NCI-H345 treated with DMSO at 0.1 percent for 48 hours (cell line): ENCODE results near the gene ARHGAP30.
"Not testable (repeated sequence)": the region's sequence is repeated elsewhere in the genome, so short reads cannot be mapped to it uniquely, and the experiment has no call there.

Experiments
- DNase-seq: peaks from one replicate; lab custom pipeline; 2025; ENCODE audit not compliant: unreplicated experiment; lab: John Stamatoyannopoulos, UW

Gene ARHGAP30

DNA sequence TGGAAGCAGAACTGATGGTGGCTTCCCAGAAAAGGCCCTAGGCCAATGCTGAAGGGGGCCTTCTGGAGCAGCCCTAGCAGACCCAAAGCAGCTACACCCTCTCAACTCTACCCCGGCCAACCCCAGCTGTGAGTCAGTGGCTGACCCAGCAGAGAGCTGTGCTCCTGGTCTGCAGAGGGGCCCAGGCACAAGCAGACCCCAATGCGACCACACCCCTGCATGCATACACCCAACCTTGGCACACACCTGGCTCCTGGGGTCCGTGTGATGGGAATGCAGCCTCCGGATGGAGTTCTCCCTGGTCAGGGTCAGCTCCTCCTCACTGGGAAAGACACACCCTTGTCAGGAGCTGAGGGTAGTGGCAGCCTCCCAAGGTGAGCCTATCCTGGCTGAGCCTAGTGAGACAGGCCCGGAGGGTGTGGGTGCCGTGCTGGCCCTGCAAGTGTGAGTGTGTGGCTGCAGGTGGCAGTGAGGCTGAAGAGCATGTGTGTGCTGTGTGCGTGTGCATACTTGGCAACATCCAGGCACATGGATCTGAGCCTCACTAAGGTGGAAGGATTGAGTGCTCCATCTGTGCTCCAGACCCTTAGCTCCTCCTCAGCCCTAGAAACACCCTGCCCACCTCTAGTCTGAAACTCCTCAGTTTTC is 3.9 kb upstream of the ARHGAP30 start:
- no peak for DNase-seq

- no peak for DNase-seq
Observed at GRCh38 chr1:161072751-161073449, 3.2 kb upstream of the ARHGAP30 start.

DNA sequence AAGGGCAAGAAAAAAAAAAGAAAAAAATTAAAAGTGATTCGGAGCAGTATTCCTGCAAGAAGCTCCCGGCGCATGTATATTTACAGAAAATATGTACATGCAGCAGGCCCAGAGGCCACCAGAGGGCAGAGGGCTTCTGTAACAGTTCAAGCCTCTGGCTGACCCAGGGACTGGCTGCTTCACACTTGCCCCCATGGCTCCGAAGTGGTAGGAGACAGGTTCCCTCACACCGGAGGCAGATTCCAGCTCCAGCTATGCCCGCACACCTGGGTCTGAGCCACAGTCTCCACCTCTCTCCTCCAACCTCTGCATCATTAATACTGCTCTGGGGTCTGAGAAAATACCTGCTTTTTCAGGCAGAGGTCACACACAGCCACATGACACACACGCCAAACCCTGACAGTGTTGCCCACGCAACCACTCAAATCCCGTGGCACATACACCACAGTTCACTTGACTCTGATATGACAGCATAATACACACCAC is 2.2 kb upstream of the ARHGAP30 start:
- DNase-seq = no peak

DNA sequence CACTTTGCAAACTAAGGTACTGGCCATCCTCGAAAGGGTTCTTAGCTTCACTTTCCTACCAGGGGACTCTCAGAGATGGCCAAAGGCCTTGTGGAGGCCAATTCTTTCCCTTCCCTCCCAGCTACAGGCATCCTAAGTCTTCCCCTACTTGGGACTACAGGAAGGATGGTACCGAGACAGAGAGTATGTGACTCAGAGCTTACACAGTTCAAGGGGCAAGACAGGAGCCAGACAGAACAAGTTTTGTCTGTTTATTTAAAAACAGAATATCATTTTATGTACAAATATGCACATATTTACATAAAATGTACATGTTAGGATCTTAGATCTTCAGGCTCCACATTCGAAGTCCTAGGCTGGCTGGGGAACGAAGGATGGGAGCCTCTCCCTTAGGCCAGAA is 1.1 kb upstream of the ARHGAP30 start:
- DNase-seq = no peak

DNA sequence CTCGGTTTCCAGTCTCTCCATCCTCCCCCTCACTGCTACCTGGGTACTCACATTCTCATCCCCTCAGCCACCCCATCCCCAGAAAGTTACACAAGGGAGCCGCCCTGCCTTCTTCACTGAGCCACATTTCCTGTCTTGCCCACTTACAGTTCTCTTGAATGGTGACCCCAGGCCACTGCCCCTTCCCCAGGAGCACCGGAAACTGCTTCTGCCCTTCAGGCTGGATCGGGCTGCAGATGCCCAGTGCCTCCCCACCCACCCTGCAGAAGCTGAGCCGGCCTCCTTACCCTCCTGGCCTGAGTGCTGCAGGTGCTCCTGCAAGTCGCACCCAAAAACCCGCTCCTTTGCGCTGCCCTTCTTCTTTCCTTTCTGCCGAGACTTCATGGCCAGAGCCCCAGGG is 450 bp downstream of the ARHGAP30 start:
- DNase-seq = no peak

DNA sequence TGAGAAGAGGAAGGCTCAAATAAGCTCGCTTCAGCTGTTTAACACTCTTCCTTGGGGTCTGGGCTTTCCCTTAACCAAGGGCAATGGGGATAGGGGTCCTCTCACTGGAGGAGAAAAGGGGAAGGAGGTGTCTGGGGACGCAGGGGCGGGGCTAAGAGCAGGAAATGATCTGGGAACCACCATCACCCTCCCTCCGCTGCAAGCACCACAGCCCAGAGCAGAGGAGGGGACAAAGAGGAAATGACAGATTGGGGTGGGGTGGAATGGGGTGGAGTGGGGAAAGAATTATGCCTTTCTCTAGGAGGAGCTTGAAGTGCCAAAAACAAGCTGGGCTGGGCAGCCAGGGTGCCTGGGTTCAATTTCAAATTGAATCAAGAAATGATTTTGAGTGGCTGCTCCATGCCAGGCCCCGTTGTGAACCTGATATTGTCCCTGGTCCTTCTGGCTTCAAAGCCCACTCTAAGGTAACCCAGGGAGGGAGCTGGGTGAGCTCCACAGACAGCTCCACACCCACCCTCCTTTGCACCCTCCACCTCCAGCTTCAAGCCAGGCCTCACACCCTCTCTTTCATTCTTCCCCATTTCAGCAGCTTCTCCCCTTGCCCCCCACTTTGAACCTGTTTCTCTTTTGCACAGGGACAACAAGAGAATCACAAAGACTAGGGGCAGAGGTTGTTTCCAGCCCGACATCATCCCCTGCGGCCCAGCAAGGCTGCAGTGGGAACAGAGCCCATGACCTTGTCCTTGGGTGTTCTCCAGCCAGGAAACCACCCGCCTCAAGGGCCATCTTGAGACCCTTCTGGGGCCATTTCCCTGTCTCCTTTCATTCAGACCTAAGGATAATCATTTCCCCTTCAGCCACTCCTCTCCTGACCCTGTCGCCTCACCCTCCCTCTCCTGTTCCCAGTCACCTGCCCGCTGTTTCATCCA is 1.1 kb downstream of the ARHGAP30 start:
- no peak for DNase-seq

DNA sequence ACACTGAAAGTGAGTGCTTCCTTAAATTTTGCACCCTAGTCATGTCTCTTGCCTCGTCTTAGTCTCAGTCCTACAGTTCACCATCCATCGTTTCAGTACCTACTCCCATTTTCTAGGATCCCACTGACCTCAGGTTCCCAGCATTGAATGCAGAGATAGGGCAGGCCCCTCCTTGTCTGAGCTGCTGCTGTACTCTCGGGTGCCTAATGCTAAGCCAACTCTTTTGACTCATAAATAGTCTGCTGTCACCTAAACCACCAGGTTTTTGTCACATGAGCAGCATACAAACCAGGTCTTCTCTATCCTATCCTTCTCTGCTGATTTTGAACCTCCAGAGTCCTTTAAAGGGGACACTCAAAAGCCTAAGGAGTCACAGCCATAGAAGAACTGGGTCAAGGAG is 3.0 kb downstream of the ARHGAP30 start:
- no peak for DNase-seq

- not testable (repeated sequence) for DNase-seq
Observed at GRCh38 chr1:161065681-161066080, 4.0 kb downstream of the ARHGAP30 start.

DNA sequence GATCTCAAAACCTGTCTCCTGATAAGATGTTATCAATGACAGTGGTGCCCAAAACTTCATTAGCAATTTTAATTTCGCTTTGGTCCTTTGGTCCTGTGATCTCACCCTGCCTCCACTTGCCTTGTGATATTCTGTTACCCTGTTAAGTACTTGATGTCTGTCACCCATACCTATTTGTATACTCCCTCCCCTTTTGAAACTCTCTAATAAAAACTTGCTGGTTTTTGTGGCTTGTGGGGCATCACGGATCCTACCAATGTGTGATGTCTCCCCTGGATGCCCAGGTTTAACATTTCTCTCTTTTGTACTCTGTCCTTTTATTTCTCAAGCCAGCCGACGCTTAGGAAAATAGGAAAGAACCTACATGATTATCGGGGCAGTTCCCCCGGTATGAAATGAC is 5.8 kb downstream of the ARHGAP30 start:
- DNase-seq = not testable (repeated sequence)

GRCh38 chr1:161061419-161061818 is 8.3 kb downstream of the ARHGAP30 start:
- no peak for DNase-seq

GRCh38 chr1:161059293-161059692 is 10.4 kb downstream of the ARHGAP30 start:
- no peak for DNase-seq

DNA sequence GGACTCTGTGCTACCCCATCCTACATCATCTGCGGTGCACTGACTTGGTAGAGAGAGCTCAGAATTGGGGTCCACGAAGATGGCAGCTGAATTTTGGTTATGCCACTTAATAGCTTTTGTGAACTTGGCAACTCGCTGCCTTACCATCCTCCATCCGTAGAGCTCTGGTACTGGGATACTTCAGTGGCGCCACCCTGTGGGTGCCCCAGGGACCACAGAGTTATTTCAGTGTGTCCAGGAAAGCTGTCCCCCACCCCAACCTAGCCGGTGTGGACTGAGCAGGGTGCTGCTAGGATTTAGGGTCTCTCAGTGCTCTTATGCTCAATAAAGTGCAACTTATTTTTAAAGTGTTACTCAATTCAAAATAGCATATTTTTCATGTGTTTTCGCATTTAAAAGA is 14.9 kb downstream of the ARHGAP30 start:
- no peak for DNase-seq

GRCh38 chr1:161054232-161054631 is 15.5 kb downstream of the ARHGAP30 start:
- no peak for DNase-seq

DNA sequence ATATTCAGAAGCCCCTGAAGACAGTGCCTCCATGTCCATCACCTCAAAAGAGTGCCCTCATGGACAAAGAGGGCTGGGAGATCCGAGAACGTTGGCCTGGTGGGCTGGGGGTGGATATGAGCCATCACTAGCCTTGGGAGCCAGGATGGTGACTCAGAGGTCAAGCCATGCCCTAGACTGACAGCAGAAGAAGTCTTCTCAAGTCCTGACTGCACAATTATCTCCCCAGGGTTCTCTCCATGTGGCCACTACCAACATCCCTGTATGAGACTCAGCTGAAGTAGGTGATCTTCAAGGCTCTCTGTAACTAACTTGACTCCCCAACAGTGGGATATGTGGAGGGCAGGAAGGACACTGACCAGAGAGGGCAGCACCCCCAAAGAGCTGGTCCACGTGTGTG is 16.8 kb downstream of the ARHGAP30 start:
- DNase-seq = no peak

DNA sequence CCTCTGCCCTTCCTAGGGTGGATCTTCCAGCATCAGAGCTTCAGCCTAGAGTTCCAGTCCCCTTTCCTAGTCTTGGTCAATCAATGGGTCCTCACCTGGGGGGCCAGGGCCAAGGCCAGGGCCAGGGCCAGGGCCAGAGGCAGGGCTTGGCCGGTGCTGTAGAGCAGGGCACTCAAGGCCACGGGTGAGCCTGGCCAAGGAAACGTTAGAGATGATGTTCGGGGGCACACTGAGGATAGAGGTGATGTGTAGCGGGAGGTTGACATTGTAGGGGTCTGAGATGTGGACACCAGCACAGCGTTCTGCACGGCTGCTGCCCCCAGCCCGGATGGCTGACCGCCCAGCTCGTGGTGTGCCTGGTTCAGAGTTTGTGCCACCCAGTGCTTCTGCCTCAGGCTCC is 18.5 kb downstream of the ARHGAP30 start:
- no peak for DNase-seq

DNA sequence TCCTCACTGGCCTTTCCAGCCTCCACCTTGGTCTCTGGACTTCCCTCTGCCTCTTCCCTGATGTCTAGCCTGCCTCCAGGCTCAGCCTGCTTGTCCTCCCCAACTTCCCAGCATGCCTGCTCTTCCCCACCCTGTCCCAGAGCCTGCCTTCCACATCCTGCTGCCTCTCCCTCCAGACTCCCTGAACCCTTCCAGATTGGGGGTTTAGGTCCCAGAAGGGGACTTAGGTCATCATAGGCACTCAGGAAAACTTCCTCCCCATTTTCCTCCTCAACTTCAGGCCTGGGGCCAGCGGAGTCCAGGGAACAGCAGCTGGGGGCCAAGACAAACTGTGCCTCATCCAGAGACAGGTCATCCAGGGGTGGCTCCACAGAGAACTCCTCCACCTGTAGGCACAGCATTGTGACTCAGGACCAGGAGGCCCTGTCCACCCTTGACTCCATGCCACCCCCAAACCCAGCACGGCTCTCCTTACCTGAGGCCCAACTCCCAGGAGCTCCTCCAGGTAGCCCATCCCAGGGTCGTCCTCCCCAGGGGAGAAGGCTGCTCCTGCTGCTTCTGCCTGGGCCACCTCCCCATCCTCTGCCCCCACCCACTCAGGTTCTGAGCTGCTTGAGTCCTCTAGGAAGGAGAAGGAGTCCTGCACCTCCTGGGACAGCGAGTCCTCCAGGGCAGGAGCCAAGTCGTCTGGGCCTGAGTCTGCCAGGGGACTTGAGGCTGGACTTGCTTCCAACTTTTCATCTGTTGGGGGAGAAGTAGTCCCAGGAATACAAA is 20.6 kb downstream of the ARHGAP30 start:
- DNase-seq = no peak

DNA sequence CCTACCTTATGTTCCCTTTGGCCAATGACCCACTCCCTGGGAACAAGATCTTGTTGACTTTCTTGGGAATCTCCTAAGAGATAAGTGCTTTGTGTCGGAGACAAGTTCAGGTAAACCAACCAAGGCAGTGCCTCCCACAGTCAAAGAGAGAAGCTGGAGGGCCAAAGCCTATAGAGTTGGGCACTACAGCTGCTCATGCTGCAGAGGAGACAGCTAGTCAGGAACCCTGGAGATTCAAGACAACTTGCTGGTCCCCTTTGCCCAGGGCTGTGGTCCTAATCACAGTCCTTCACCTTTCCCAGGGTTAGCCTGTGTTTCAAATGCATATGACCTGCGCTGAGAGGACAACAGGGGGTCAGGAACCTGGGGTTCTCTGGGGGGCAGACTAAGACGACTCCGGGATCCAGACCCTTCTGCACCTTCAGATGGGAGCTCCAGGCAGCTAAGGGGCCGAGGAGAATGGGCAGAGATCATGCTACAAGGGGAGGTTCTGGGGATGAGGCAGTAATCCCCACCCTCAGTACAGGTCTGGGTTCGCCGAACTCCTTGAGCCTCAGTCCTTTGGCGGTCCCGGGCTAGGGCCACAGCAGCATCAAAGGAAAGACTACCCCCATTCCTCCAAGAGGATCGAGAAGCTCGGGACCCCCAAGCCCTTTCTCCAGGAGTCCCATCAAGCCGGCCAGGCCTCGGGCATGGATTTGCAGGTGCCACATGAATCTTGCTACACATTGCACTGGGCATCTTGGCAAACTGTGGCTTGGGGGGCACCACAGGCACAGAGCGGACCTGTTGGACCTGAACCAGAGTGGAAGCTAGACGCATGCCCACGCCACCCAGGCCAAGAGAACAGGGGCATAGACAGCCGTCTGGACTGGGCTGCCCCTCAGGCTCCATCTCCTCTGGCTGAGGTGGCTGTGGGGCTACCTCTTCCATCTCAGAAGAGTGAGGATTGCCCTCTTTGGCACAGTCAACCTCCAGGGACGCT is 22.0 kb downstream of the ARHGAP30 start:
- no peak for DNase-seq

- DNase-seq = no peak
Observed at GRCh38 chr1:161046605-161047228, 23.0 kb downstream of the ARHGAP30 start.
